Subcutaneous abdominal adipose tissue (tissue), 5 donors: Measurements from ENCODE around the gene SNIP1.
"Not testable (repeated sequence)": the region's sequence is repeated elsewhere in the genome, so short reads cannot be mapped to it uniquely, and the experiment has no call there.

Source experiments
- H3K27ac ChIP-seq: one replicate; pipeline ENCODE4 v1.7.0; 2013; ENCODE audit warnings: low read depth, mild to moderate bottlenecking, inconsistent platforms, low read length, moderate library complexity
- H3K27me3 ChIP-seq, 5 donors: one replicate each; pipeline ENCODE4 v1.7.0; 2013; ENCODE audit warnings: low read length in 5 of 5, inconsistent platforms in 1 of 5; ENCODE audit not compliant: control insufficient read depth in 5 of 5, insufficient read depth in 4 of 5
- H3K36me3 ChIP-seq, 5 donors: one replicate each; pipeline ENCODE4 v1.7.0; 2013; ENCODE audit warnings: low read length in 5 of 5; ENCODE audit not compliant: control insufficient read depth in 5 of 5, insufficient read depth in 5 of 5
- H3K4me1 ChIP-seq, 5 donors: one replicate each; pipeline ENCODE4 v1.7.0; 2013; ENCODE audit warnings: low read length in 5 of 5, mild to moderate bottlenecking in 3 of 5, moderate library complexity in 1 of 5; ENCODE audit not compliant: control insufficient read depth in 5 of 5, insufficient read depth in 5 of 5
- H3K4me3 ChIP-seq, 5 donors: one replicate each; pipeline ENCODE4 v1.7.0; 2013; ENCODE audit warnings: low read length in 5 of 5, low read depth in 1 of 5
- H3K9ac ChIP-seq, 5 donors: one replicate each; pipeline ENCODE4 v1.7.0; 2013; ENCODE audit warnings: low read length in 5 of 5, mild to moderate bottlenecking in 4 of 5, moderate library complexity in 3 of 5
- H3K9me3 ChIP-seq, 5 donors: one replicate each; pipeline ENCODE4 v1.7.0; 2013; ENCODE audit warnings: low read length in 5 of 5; ENCODE audit not compliant: control insufficient read depth in 5 of 5
- donor health status: healthy.
- donor health status: healthy.
- donor health status: healthy.
- donor health status: healthy.
- donor health status: healthy.

SNIP1 gene

DNA sequence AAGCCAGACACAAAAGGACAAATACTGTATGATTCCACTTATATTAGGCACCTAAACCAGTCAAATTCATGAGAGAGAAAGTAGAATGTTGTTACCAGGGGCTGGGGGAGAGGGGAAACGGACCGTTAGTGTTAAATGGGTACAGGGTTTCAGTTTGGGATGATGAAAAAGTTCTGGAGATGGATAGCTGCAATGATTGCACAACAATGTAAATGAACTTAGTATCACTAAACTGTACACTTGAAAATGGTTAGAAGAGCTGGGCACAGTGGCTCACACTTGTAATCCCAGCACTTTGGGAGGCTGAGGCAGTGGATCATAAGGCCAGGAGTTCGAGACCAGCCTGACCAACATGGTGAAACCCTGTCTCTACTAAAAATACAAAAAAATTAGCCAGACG is 30.5 kb upstream of the SNIP1 start:
- H3K27me3 ChIP-seq, H3K4me3 ChIP-seq, H3K9ac ChIP-seq, H3K27ac ChIP-seq, H3K4me1 ChIP-seq, H3K9me3 ChIP-seq: not testable (repeated sequence)
- H3K36me3 ChIP-seq: peaks cover 58 to 95% (median 69%) of the 10 kb centered on the region in 5 donors

DNA sequence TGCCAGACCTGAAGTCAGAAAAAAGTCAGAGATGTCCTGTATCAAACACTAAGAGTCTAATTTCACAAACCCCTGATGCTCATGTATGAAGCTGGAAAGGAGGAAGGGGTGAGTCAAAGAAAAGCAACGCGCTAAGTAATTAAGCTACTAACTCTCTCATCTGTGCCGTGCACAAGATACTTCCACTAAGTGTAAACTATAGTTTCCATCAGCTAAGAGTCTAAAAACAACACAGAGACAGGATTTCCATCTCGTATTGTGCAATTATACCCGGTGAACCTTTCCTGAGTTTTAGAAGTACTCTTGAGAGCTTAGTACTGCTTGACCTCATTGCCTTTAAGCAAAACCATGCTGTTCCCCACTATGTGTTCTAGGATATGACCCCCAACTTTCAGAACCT is 21.6 kb upstream of the SNIP1 start:
- no peak overlapping the region for H3K9ac ChIP-seq
- peaks cover 50 to 99% (median 82%) of the 10 kb centered on the region in 5 donors for H3K36me3 ChIP-seq
- H3K27me3 ChIP-seq: no peaks in the 10 kb centered on the region
- no peaks in the 10 kb centered on the region for H3K9me3 ChIP-seq
- H3K4me1 ChIP-seq: no peaks in the 10 kb centered on the region
- H3K27ac ChIP-seq: no peak overlapping the region
- H3K4me3 ChIP-seq: no peak overlapping the region

- H3K4me3 ChIP-seq: no peak overlapping the region
- H3K9me3 ChIP-seq: no peaks in the 10 kb centered on the region
- H3K27me3 ChIP-seq: no peaks in the 10 kb centered on the region
- H3K4me1 ChIP-seq: no peaks in the 10 kb centered on the region
- peaks cover 49 to 98% (median 77%) of the 10 kb centered on the region in 5 donors for H3K36me3 ChIP-seq
- no peak overlapping the region for H3K27ac ChIP-seq
- H3K9ac ChIP-seq: no peak overlapping the region
Observed at GRCh38 chr1:37574834-37575480, 20.9 kb upstream of the SNIP1 start.

- no peak overlapping the region for H3K27ac ChIP-seq
- H3K4me3 ChIP-seq: no peak overlapping the region
- H3K9ac ChIP-seq: no peak overlapping the region
- H3K4me1 ChIP-seq: no peaks in the 10 kb centered on the region
- H3K27me3 ChIP-seq: no peaks in the 10 kb centered on the region
- peaks cover 59 to 99% (median 90%) of the 10 kb centered on the region in 5 donors for H3K36me3 ChIP-seq
- no peaks in the 10 kb centered on the region for H3K9me3 ChIP-seq
Observed at GRCh38 chr1:37570528-37571334, 16.6 kb upstream of the SNIP1 start.

- H3K27me3 ChIP-seq: no peaks in the 10 kb centered on the region
- peaks cover 38 to 77% (median 70%) of the 10 kb centered on the region in 5 donors for H3K36me3 ChIP-seq
- H3K4me3 ChIP-seq: no peak overlapping the region
- H3K4me1 ChIP-seq: no peaks in the 10 kb centered on the region
- H3K9me3 ChIP-seq: no peaks in the 10 kb centered on the region
- H3K27ac ChIP-seq: no peak overlapping the region
- no peak overlapping the region for H3K9ac ChIP-seq
Observed at GRCh38 chr1:37567023-37567422, 12.9 kb upstream of the SNIP1 start.

- Histone ChIP-seq H3K9me3 (peaks cover 0 to 3% (median 0%) of the 10 kb centered on the region in 5 donors), H3K36me3 (peaks cover 30 to 61% (median 56%) of the 10 kb centered on the region in 5 donors), H3K4me3 (no peak overlapping the region), H3K9ac (no peak overlapping the region), H3K4me1 (no peaks in the 10 kb centered on the region), H3K27ac (no peak overlapping the region), H3K27me3 (no peaks in the 10 kb centered on the region)
Observed at GRCh38 chr1:37564892-37565291, 10.8 kb upstream of the SNIP1 start.

DNA sequence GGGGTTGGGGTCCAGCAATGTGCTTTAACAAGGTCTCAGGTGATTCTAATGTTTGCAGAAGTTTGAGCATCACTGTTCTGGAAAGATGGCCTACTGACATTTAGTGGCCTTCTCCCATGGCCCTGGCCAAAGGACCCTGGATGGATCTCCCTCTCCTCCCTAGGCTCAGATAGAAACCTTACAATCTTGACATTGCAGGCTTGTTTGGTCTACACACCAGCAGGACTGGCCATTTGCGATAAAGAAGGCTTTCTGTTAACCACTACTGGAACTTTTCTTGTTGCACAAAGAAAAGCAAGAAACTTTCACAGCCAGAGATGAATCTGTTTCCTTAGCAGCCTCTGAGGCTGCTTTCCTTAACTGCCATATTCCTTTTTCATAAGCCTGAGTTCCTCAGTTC is 8.9 kb upstream of the SNIP1 start:
- peaks cover 0 to 3% (median 0%) of the 10 kb centered on the region in 5 donors for H3K9me3 ChIP-seq
- H3K4me3 ChIP-seq: no peak overlapping the region
- peaks cover 15 to 44% (median 38%) of the 10 kb centered on the region in 5 donors for H3K36me3 ChIP-seq
- no peaks in the 10 kb centered on the region for H3K4me1 ChIP-seq
- H3K9ac ChIP-seq: no peak overlapping the region
- H3K27me3 ChIP-seq: no peaks in the 10 kb centered on the region
- H3K27ac ChIP-seq: no peak overlapping the region

- no peak overlapping the region for H3K27ac ChIP-seq
- peaks cover 0 to 10% (median 8%) of the 10 kb centered on the region in 5 donors for H3K4me1 ChIP-seq
- no peak overlapping the region for H3K9ac ChIP-seq
- H3K4me3 ChIP-seq: no peak overlapping the region
- peaks cover 0 to 3% (median 0%) of the 10 kb centered on the region in 5 donors for H3K9me3 ChIP-seq
- no peaks in the 10 kb centered on the region for H3K27me3 ChIP-seq
- H3K36me3 ChIP-seq: peaks cover 8 to 29% (median 22%) of the 10 kb centered on the region in 5 donors
Observed at GRCh38 chr1:37561133-37562132, 7.3 kb upstream of the SNIP1 start.

DNA sequence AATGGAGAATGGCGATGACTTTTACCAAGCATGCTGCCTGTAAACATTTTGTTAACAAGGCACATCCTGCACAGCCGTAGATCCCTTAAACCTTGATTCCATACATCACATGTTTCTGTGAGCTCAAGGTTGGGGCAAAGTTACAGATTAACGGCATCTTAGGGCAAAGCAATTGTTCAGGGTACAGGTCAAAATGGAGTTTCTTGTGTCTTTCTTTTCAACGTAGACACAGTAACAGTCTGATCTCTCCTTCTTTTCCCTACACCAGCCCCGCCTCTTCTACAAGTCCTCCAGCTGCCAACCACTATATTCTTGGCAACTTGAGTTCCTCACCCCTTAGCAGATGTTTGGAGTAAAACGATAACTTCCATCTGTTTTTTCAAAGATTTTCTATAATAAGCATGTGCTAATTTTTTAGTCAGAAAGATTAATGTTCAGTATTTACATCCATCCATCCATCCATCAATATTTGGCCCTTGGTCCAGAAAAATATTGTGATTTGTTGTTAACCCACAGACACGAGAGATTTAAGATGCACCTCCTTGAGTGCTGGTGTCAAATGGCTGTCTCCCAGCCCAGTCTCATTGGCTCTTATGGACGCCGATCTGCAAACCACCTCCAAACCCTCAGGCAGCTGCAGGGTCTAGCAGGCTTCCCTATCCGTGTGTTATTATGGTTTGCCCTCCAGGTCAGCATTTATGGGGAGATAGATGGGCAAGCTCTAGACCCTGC is 6.5 kb upstream of the SNIP1 start:
- Histone ChIP-seq H3K27ac (no peak overlapping the region), H3K27me3 (no peaks in the 10 kb centered on the region), H3K36me3 (peaks cover 0 to 20% (median 14%) of the 10 kb centered on the region in 5 donors), H3K9me3 (peaks cover 0 to 3% (median 0%) of the 10 kb centered on the region in 5 donors), H3K4me1 (peaks cover 0 to 12% (median 10%) of the 10 kb centered on the region in 5 donors), H3K9ac (no peak overlapping the region), H3K4me3 (no peak overlapping the region)
